ENCODE results near the gene KIR2DL4.
"Not testable (repeated sequence)": the region's sequence is repeated elsewhere in the genome, so short reads cannot be mapped to it uniquely, and the experiment has no call there.

Gene KIR2DL4

GRCh38 chr19:54803410-54803809, at the start of gene KIR2DL4:
TSS of gene KIR2DL4 (plus strand) at chr19:54803610. CDS start at chr19:54803652, 42 bp downstream.
- Histone ChIP-seq H3K27me3 (replicated peaks) (no peaks in the 10 kb centered on the region), H3K27ac (no peak within 1 kb of the TSS), H3K36me3 (replicated peaks) (no peaks in the 10 kb centered on the region), H3K4me3 (ENCODE audit: low read depth, low read length) (no peak within 1 kb of the TSS)
- in situ Hi-C loops (cut with HindIII; ENCODE audit: low pct_ligation_motif_present, low sequenced_read_pairs) = no loop called here
- no peak for DNase-seq
- TF ChIP-seq CTCF (IDR thresholded peaks at IDR 0.05; ENCODE audit: low read depth, low read length, missing control alignments) = no peak

- H3K27me3 ChIP-seq (replicated peaks); DNase-seq; H3K4me3 ChIP-seq (ENCODE audit: low read depth, low read length); H3K27ac ChIP-seq; in situ Hi-C loops (cut with HindIII; ENCODE audit: low pct_ligation_motif_present, low sequenced_read_pairs); H3K36me3 ChIP-seq (replicated peaks): not testable (repeated sequence)
Measured at GRCh38 chr19:54756204-54757110, 47.0 kb upstream of the KIR2DL4 start.

GRCh38 chr19:54758577-54758976, 44.8 kb upstream of the KIR2DL4 start:
- H3K36me3 ChIP-seq (replicated peaks); H3K4me3 ChIP-seq (ENCODE audit: low read depth, low read length); H3K27ac ChIP-seq; H3K27me3 ChIP-seq (replicated peaks); DNase-seq; in situ Hi-C loops (cut with HindIII; ENCODE audit: low pct_ligation_motif_present, low sequenced_read_pairs): not testable (repeated sequence)

GRCh38 chr19:54764219-54764618, 39.2 kb upstream of the KIR2DL4 start:
- H3K4me3 ChIP-seq (ENCODE audit: low read depth, low read length); H3K36me3 ChIP-seq (replicated peaks); in situ Hi-C loops (cut with HindIII; ENCODE audit: low pct_ligation_motif_present, low sequenced_read_pairs); H3K27ac ChIP-seq; H3K27me3 ChIP-seq (replicated peaks); DNase-seq: not testable (repeated sequence)

- in situ Hi-C loops (cut with HindIII; ENCODE audit: low pct_ligation_motif_present, low sequenced_read_pairs); H3K4me3 ChIP-seq (ENCODE audit: low read depth, low read length); DNase-seq; H3K36me3 ChIP-seq (replicated peaks); H3K27me3 ChIP-seq (replicated peaks); H3K27ac ChIP-seq: not testable (repeated sequence)
Measured at GRCh38 chr19:54766464-54766863, 36.9 kb upstream of the KIR2DL4 start.

- H3K4me3 ChIP-seq (ENCODE audit: low read depth, low read length); DNase-seq; H3K27ac ChIP-seq; H3K27me3 ChIP-seq (replicated peaks); H3K36me3 ChIP-seq (replicated peaks); in situ Hi-C loops (cut with HindIII; ENCODE audit: low pct_ligation_motif_present, low sequenced_read_pairs): not testable (repeated sequence)
Measured at GRCh38 chr19:54769646-54770045, 33.8 kb upstream of the KIR2DL4 start, which contains the start of gene KIR2DL1. TSS of gene KIR2DL1 (plus strand) at chr19:54769793. CDS start at chr19:54769851, 58 bp downstream.

GRCh38 chr19:54770511-54770910, 32.9 kb upstream of the KIR2DL4 start:
- H3K27me3 ChIP-seq (replicated peaks); in situ Hi-C loops (cut with HindIII; ENCODE audit: low pct_ligation_motif_present, low sequenced_read_pairs); DNase-seq; H3K27ac ChIP-seq; H3K36me3 ChIP-seq (replicated peaks); H3K4me3 ChIP-seq (ENCODE audit: low read depth, low read length): not testable (repeated sequence)

- H3K36me3 ChIP-seq (replicated peaks); in situ Hi-C loops (cut with HindIII; ENCODE audit: low pct_ligation_motif_present, low sequenced_read_pairs); H3K4me3 ChIP-seq (ENCODE audit: low read depth, low read length); DNase-seq; H3K27me3 ChIP-seq (replicated peaks); H3K27ac ChIP-seq: not testable (repeated sequence)
Measured at GRCh38 chr19:54771018-54771960, 32.1 kb upstream of the KIR2DL4 start.

GRCh38 chr19:54772666-54773065, 30.7 kb upstream of the KIR2DL4 start:
- in situ Hi-C loops (cut with HindIII; ENCODE audit: low pct_ligation_motif_present, low sequenced_read_pairs); H3K27ac ChIP-seq; H3K4me3 ChIP-seq (ENCODE audit: low read depth, low read length); H3K27me3 ChIP-seq (replicated peaks); DNase-seq; H3K36me3 ChIP-seq (replicated peaks): not testable (repeated sequence)

- H3K36me3 ChIP-seq (replicated peaks); in situ Hi-C loops (cut with HindIII; ENCODE audit: low pct_ligation_motif_present, low sequenced_read_pairs); DNase-seq; H3K4me3 ChIP-seq (ENCODE audit: low read depth, low read length); H3K27ac ChIP-seq; H3K27me3 ChIP-seq (replicated peaks): not testable (repeated sequence)
Measured at GRCh38 chr19:54775095-54775815, 28.2 kb upstream of the KIR2DL4 start.

- H3K4me3 ChIP-seq (ENCODE audit: low read depth, low read length); H3K27me3 ChIP-seq (replicated peaks); H3K27ac ChIP-seq; H3K36me3 ChIP-seq (replicated peaks); DNase-seq; in situ Hi-C loops (cut with HindIII; ENCODE audit: low pct_ligation_motif_present, low sequenced_read_pairs): not testable (repeated sequence)
Measured at GRCh38 chr19:54775830-54776229, 27.6 kb upstream of the KIR2DL4 start.

GRCh38 chr19:54777851-54778250, 25.6 kb upstream of the KIR2DL4 start:
- H3K4me3 ChIP-seq (ENCODE audit: low read depth, low read length); in situ Hi-C loops (cut with HindIII; ENCODE audit: low pct_ligation_motif_present, low sequenced_read_pairs); H3K27ac ChIP-seq; DNase-seq; H3K36me3 ChIP-seq (replicated peaks); H3K27me3 ChIP-seq (replicated peaks): not testable (repeated sequence)
